ENCODE data around the gene DNAJC7. TPM values are rescaled to one million over a fixed set of nuclear protein-coding genes. Genes with fewer than 3 reads are reported as not detected.

Gene DNAJC7
- polyA plus RNA-seq, 1 of the 3 experiments (the other 2 are of a cell fraction): 38.8 TPM

DNA sequence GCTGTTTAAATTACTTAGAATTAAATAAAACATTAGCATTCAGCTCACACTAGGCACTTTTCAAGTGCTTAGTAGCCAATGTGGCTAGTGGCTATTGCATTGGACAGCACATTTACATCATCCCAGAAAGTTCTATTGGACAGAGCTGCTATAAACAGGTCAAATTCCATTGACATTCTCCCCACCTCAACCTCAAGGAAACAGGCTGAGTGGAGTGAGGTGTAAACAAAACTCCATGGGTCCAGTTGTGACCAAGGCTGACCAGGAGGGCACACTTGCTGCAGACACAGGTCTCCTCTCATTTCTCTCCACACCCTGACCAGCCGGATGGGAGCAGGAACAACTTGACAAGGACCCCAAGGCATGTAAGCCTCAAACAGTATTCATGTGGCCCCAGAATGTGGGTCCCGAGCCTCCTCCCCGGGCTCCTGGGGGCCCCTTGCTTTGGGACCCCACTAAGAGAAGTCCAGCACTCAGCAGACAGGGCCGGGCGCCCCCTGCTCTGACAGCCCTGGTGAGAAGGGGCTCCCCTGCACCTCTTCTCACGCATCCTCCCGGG, 32.7 kb upstream of the DNAJC7 start:
- WGBS (ENCODE audit: low lambda C conversion rate): 5% methylated on average over 2 of the region's 7 CpGs

DNA sequence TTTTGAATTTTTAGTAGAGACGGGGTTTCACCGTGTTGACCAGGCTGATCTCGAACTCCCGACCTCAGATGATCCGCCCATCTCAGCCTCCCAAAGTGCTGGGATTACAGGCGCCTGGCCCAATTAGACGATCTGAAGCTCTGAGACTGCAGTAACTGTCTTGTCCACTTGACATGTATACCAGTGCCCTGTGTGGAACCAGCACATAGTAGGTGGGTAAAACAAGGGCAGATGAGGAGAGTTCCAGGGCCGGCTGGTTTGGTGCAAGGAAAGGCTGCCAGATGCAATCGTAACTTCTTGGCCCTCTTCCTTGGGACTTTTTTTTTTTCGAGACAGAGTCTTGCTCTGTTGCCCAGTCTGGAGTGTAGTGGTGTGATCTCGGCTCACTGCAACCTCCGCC, 30.1 kb upstream of the DNAJC7 start:
- ChIA-PET POLR2A (no interaction called here), CTCF (no interaction called here)
- no peak for DNase-seq
- Histone ChIP-seq H4K20me1 (ENCODE audit: insufficient read depth) (no peaks in the 10 kb centered on the region), H3K9me3 (no peaks in the 10 kb centered on the region), H3K9ac (no peak overlapping the region), H3K4me2 (no peak overlapping the region), H3K9me2 (no peaks in the 10 kb centered on the region), H3K4me3 (ENCODE audit: low read depth in 2 of 2, low read length in 1 of 2) (no peak overlapping the region), H3K27me3 (ENCODE audit: insufficient read depth) (no peaks in the 10 kb centered on the region), H3K36me3 (replicated peaks in 1 of 2; ENCODE audit: control insufficient read depth in 1 of 2, insufficient read depth in 2 of 2, low read length in 1 of 2) (no peaks in the 10 kb centered on the region), H3F3A (replicated peaks; ENCODE audit: insufficient read depth) (no peaks in the 10 kb centered on the region), H2AFZ (ENCODE audit: low read depth) (no peak overlapping the region), H3K27ac (ENCODE audit: low read depth in 2 of 2, low read length in 1 of 2) (no peak overlapping the region), H3K79me2 (ENCODE audit: insufficient read depth) (no peaks in the 10 kb centered on the region), H3K4me1 (ENCODE audit: control insufficient read depth in 1 of 2, insufficient read depth in 2 of 2, low read depth in 1 of 2, low read length in 1 of 2) (peaks cover 0 to 8% of the 10 kb centered on the region in 2 experiments; a peak in 1 of 4 replicates)
- WGBS (ENCODE audit: low lambda C conversion rate): 90% methylated on average over 12 of the region's 12 CpGs
- TF ChIP-seq POLR2AphosphoS5 (IDR thresholded peaks at IDR 0.05; ENCODE audit: low read depth, low read length): no peak
- TF ChIP-seq FOSL2 (IDR thresholded peaks at IDR 0.05; ENCODE audit: borderline replicate concordance, low read depth): no peak
- TF ChIP-seq MXI1 (IDR thresholded peaks at IDR 0.05; ENCODE audit: low read depth, low read length): no peak
- TF ChIP-seq GABPA (IDR thresholded peaks at IDR 0.05; ENCODE audit: low read depth): no peak
- no peak for TF ChIP-seq NRF1 (IDR thresholded peaks at IDR 0.05; ENCODE audit: low read depth, low read length)
- no peak for TF ChIP-seq IRF3 (IDR thresholded peaks at IDR 0.05; ENCODE audit: low read depth, low read length)
- TF ChIP-seq ELF1 (IDR thresholded peaks at IDR 0.05): no peak

More for the DNA sequence above, 32.7 kb upstream of the DNAJC7 start:
- DNase-seq: no peak
- TF ChIP-seq GABPA (IDR thresholded peaks at IDR 0.05; ENCODE audit: low read depth) (no peak), POLR2AphosphoS5 (IDR thresholded peaks at IDR 0.05; ENCODE audit: low read depth, low read length) (no peak), FOXJ3 (CRISPR knock-in tag; IDR thresholded peaks at IDR 0.05) (no peak), MAX (IDR thresholded peaks at IDR 0.05; ENCODE audit: low read depth) (no peak), ELF1 (IDR thresholded peaks at IDR 0.05) (no peak), ZBTB33 (IDR thresholded peaks at IDR 0.05; ENCODE audit: borderline replicate concordance, low read depth) (no peak), SIN3A (IDR thresholded peaks at IDR 0.05; ENCODE audit: borderline replicate concordance, low read depth, low read length) (no peak; the same call in 1 of the 2 replicates)
- Histone ChIP-seq H3K9ac (peak overlapping the region; percentile 39; the same call in 1 of the 2 replicates), H4K20me1 (ENCODE audit: insufficient read depth) (no peaks in the 10 kb centered on the region), H3K9me3 (no peaks in the 10 kb centered on the region), H3K27me3 (ENCODE audit: insufficient read depth) (peaks cover 15% of the 10 kb centered on the region), H2AFZ (ENCODE audit: low read depth) (peak overlapping the region; percentile 89), H3K4me1 (ENCODE audit: control insufficient read depth in 1 of 2, insufficient read depth in 2 of 2, low read depth in 1 of 2, low read length in 1 of 2) (peaks cover 0 to 8% of the 10 kb centered on the region in 2 experiments; a peak in 1 of 4 replicates), H3K36me3 (replicated peaks in 1 of 2; ENCODE audit: control insufficient read depth in 1 of 2, insufficient read depth in 2 of 2, low read length in 1 of 2) (no peaks in the 10 kb centered on the region), H3K4me2 (peak overlapping the region; percentile 87), H3K79me2 (ENCODE audit: insufficient read depth) (no peaks in the 10 kb centered on the region), H3K4me3 (ENCODE audit: low read depth in 2 of 2, low read length in 1 of 2) (peak overlapping the region; percentile 57 to 60), H3K9me2 (no peaks in the 10 kb centered on the region), H3F3A (replicated peaks; ENCODE audit: insufficient read depth) (no peaks in the 10 kb centered on the region), H3K27ac (ENCODE audit: low read depth in 2 of 2, low read length in 1 of 2) (no peak overlapping the region)
- CTCF ChIA-PET: interaction anchor here (0.7 to 3.7 kb wide), 10 partner anchors 10 to 322 kb away, joined by 3 to 15 read pairs (median 4); no protein-coding TSS in a partner anchor
- POLR2A ChIA-PET: no interaction called here
